Suprapubic skin (tissue), 4 donors: ENCODE results near the gene EEF2K. TPM values are rescaled to one million over a fixed set of nuclear protein-coding genes. Genes with fewer than 3 reads are reported as not detected.

Source experiments
- DNase-seq, 2 donors: peaks; one replicate each; pipeline ENCODE4 v3.0.0-alpha.2; 2019; ENCODE audit warnings: low spot score in 2 of 2
- H3K27ac ChIP-seq: fragments of 200-600 bp; sonication (generic); one replicate; pipeline ENCODE4 v1.5.1; 2019
- H3K27me3 ChIP-seq: fragments of 200-600 bp; sonication (generic); one replicate; pipeline ENCODE4 v1.5.1; 2019
- H3K36me3 ChIP-seq: fragments of 200-600 bp; sonication (generic); one replicate; pipeline ENCODE4 v1.5.1; 2019
- H3K4me1 ChIP-seq: fragments of 200-600 bp; sonication (generic); one replicate; pipeline ENCODE4 v1.5.1; 2019
- H3K4me3 ChIP-seq: fragments of 200-600 bp; sonication (generic); one replicate; pipeline ENCODE4 v1.5.1; 2019; ENCODE audit warnings: mild to moderate bottlenecking
- H3K9me3 ChIP-seq: fragments of 200-600 bp; sonication (generic); one replicate; pipeline ENCODE4 v1.5.1; 2019
- EP300 ChIP-seq: sonication (generic); formaldehyde crosslinking; IDR thresholded peaks from one replicate; pipeline ENCODE4 v1.6.1; 2017; ENCODE audit warnings: antibody characterized with exemption
- POLR2A ChIP-seq, 2 donors: fragments of 450-650 bp; IDR thresholded peaks; one replicate each; pipeline ENCODE4 v1.6.1; 2017; ENCODE audit warnings: antibody characterized with exemption in 2 of 2, mild to moderate bottlenecking in 2 of 2, moderate library complexity in 2 of 2
- POLR2AphosphoS5 ChIP-seq, 3 donors: sonication (generic); formaldehyde crosslinking; IDR thresholded peaks; one replicate each; pipeline ENCODE4 v1.6.1; 2017; ENCODE audit warnings: antibody characterized with exemption in 3 of 3
- WGBS: methylation state at CpG from one replicate; pipeline ENCODE4 v1.1.5; 2018; 5-methylcytosine and 5-hydroxymethylcytosine counted together
- total RNA-seq, 4 donors: library from RNA; depleted of rRNA; stranded (reverse); fragments of >200 nt; gene quantifications; one replicate each; pipeline ENCODE4 v1.1.0, GENCODE V29; 2016
- TF ChIP-seq, protein P1 (sequence below), 2 donors: fragments of 200-600 bp in 1 of 2; fragments of 450-650 bp in 1 of 2; sonication (generic) in 1 of 2; IDR thresholded peaks; one replicate each; pipeline ENCODE4 v1.5.1; 2016 to 2019; ENCODE audit warnings: antibody characterized with exemption in 2 of 2, mild to moderate bottlenecking in 1 of 2, moderate library complexity in 1 of 2

The EEF2K gene
- total RNA-seq, 4 donors from 2014 or later: 50.9 to 194 (median 73.8) TPM

DNA sequence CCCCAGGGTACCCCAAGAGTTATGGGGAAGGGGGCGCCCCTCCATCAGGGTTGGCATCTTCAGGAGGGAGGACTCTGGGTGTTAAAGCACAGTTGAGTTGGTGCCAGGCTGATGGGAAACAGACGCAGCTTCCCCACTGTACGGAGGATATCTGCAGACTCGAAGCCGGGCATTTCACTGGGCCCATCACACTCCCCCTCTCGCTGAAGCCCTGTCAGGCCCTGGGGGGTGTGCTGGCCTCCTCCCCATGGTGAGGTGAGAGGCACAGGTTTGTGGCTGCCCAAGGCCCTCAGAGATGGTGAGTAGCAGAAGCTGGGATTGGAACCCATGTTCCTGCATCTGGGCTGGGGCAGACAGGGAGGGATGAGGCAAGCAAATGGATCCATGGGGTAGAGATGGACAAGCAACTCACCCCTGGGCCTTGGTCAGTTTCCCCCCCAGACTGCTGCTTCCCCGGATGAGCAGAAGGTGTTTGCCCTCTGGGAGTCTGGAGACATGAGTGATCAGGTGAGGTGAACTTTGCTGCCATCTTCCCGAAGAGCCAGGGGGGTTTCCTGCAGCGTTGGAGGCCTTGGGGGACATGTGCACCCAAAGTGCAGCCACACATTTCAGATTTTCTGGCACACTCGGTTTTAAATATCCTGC, 122.1 kb downstream of the EEF2K start:
- H3K27me3 ChIP-seq: no peaks in the 10 kb centered on the region
- H3K4me3 ChIP-seq: no peak overlapping the region
- DNase-seq: no peak
- peaks cover 89% of the 10 kb centered on the region for H3K36me3 ChIP-seq
- 73% methylated on average over 8 of the region's 10 CpGs for WGBS
- TF ChIP-seq POLR2AphosphoS5 (IDR thresholded peaks at IDR 0.05): no peak
- TF ChIP-seq, protein P1, sequence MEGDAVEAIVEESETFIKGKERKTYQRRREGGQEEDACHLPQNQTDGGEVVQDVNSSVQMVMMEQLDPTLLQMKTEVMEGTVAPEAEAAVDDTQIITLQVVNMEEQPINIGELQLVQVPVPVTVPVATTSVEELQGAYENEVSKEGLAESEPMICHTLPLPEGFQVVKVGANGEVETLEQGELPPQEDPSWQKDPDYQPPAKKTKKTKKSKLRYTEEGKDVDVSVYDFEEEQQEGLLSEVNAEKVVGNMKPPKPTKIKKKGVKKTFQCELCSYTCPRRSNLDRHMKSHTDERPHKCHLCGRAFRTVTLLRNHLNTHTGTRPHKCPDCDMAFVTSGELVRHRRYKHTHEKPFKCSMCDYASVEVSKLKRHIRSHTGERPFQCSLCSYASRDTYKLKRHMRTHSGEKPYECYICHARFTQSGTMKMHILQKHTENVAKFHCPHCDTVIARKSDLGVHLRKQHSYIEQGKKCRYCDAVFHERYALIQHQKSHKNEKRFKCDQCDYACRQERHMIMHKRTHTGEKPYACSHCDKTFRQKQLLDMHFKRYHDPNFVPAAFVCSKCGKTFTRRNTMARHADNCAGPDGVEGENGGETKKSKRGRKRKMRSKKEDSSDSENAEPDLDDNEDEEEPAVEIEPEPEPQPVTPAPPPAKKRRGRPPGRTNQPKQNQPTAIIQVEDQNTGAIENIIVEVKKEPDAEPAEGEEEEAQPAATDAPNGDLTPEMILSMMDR (IDR thresholded peaks at IDR 0.05): no peak
- no peak for TF ChIP-seq POLR2A (IDR thresholded peaks at IDR 0.05)
- no peak for TF ChIP-seq EP300
- H3K9me3 ChIP-seq: no peaks in the 10 kb centered on the region
- H3K4me1 ChIP-seq: no peaks in the 10 kb centered on the region
- no peak overlapping the region for H3K27ac ChIP-seq

DNA sequence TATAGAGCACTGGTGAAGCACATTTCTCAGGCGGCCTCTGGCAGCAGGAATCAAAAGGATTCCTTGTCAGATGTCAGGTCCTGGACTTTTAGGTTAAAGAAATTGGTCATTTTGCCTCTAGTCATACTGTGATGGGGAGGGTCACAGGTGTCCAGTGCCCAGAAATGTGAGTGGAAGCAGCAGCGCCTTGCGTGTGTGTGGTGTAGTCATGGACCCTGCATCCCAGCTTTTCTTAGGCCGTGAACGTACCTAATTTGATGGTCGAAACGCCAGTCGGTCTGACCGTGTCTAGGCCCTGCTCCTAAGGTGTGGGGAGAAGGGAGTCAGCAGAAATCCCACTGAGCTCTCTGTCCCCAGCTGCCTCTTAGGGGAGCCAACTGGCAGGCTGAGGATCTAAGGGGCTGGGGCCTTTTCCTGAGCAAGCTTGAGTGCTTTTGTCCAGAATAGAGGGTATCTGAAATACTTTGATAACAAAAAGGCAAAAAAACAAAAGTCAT, 123.2 kb downstream of the EEF2K start:
- H3K27me3 ChIP-seq: no peaks in the 10 kb centered on the region
- peaks cover 89% of the 10 kb centered on the region for H3K36me3 ChIP-seq
- no peak overlapping the region for H3K27ac ChIP-seq
- no peak overlapping the region for H3K4me3 ChIP-seq
- no peaks in the 10 kb centered on the region for H3K9me3 ChIP-seq
- WGBS: 93% methylated on average over 9 of the region's 9 CpGs
- TF ChIP-seq, protein P1 (IDR thresholded peaks at IDR 0.05): no peak
- TF ChIP-seq POLR2A (IDR thresholded peaks at IDR 0.05): no peak
- TF ChIP-seq EP300: no peak
- TF ChIP-seq POLR2AphosphoS5 (IDR thresholded peaks at IDR 0.05): no peak
- no peaks in the 10 kb centered on the region for H3K4me1 ChIP-seq
- DNase-seq: no peak

DNA sequence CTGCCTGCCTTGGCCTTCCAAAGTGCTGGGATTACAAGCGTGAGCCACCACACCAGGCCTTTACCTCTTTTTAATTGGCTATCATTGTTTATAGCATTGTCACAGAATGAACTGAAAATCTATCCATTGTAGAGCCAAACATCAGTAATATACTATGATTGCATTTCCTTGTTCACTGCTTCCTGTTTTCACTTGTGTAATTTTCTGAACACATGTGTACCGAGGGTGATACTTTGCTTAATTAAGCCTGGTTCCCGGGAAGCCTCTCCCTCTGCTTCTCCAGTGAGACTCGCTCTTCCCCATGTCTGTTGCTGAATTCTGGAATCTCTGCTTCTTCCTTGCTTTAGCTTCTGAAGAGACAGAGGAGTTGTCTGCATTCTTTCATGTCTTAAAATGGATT, 124.2 kb downstream of the EEF2K start:
- no peak overlapping the region for H3K4me3 ChIP-seq
- TF ChIP-seq POLR2AphosphoS5 (IDR thresholded peaks at IDR 0.05): no peak
- TF ChIP-seq EP300: no peak
- TF ChIP-seq POLR2A (IDR thresholded peaks at IDR 0.05): no peak
- TF ChIP-seq, protein P1 (IDR thresholded peaks at IDR 0.05): no peak
- peaks cover 88% of the 10 kb centered on the region for H3K36me3 ChIP-seq
- H3K9me3 ChIP-seq: no peaks in the 10 kb centered on the region
- H3K4me1 ChIP-seq: no peaks in the 10 kb centered on the region
- H3K27ac ChIP-seq: no peak overlapping the region
- DNase-seq: no peak
- no peaks in the 10 kb centered on the region for H3K27me3 ChIP-seq
- WGBS: 77% methylated on average over 4 of the region's 4 CpGs

DNA sequence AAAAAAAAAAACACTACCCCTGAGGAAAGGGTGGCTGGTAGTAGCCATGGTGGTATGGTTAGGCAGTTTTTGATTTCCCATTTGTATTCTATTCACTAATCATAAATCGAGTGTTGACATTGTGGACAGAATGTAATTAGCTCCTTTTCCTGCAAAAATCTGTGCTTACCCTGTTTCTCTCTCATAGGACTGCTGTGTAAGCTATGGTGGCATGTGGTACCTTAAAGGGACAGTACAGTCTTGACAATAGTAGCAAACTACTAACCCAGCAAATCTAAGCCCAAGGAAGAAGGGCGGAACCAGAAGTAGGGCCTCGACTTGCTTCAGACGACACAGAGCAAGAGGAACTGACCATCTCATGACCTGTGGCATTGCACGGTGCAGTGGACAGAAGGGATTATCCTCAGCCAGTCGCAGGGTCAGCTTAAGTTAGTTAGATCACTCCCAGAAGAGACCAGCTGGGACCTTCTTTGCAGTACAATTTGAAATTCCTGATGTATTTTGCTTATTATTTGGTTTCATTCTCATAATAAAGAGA, 127.4 kb downstream of the EEF2K start:
- H3K4me1 ChIP-seq: no peaks in the 10 kb centered on the region

More for the DNA sequence above, 127.4 kb downstream of the EEF2K start:
- WGBS: 86% methylated on average over 6 of the region's 6 CpGs
- TF ChIP-seq POLR2AphosphoS5 (IDR thresholded peaks at IDR 0.05) (no peak), EP300 (no peak), POLR2A (IDR thresholded peaks at IDR 0.05) (no peak)
- TF ChIP-seq, protein P1 (IDR thresholded peaks at IDR 0.05): no peak
- no peak for DNase-seq
- Histone ChIP-seq H3K36me3 (peaks cover 66% of the 10 kb centered on the region), H3K9me3 (no peaks in the 10 kb centered on the region), H3K4me3 (no peak overlapping the region), H3K27me3 (no peaks in the 10 kb centered on the region), H3K27ac (no peak overlapping the region)
